Measurements from ENCODE around the gene MED25.

MED25 gene

GRCh38 chr19:49858088-49858985 is 40.2 kb downstream of the MED25 start:
- DNase-seq (ENCODE audit: low spot score) = no peak

DNA sequence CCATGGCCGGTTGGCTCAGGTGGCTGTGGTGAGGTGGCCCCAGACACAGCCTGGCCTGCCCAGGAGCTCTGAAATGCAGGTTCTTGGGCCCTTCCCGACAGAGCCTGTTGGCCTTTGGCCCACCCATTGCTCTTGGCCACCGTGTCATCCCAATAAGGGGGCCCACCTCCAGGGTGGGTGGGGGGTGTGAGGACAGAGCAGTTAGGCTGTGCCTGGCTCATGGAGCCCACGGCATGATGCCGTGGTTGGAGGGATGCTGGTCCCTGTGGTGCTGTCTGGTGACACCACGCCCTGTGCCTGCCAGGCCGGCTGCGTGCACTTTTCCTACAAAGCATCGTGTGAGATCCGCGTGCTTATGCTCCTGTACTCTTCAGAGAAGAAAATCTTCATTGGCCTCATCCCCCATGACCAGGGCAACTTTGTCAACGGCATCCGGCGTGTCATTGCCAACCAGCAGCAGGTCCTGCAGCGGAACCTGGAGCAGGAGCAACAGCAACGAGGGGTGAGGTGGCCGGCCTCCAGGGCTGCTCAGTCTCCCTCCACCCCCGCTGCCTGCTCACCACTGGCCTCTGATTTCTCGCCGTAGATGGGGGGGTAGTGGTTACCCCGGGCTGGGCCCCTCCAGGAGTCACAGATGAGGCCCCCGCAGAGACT is 41.7 kb downstream of the MED25 start:
- DNase-seq (ENCODE audit: low spot score) = no peak

DNA sequence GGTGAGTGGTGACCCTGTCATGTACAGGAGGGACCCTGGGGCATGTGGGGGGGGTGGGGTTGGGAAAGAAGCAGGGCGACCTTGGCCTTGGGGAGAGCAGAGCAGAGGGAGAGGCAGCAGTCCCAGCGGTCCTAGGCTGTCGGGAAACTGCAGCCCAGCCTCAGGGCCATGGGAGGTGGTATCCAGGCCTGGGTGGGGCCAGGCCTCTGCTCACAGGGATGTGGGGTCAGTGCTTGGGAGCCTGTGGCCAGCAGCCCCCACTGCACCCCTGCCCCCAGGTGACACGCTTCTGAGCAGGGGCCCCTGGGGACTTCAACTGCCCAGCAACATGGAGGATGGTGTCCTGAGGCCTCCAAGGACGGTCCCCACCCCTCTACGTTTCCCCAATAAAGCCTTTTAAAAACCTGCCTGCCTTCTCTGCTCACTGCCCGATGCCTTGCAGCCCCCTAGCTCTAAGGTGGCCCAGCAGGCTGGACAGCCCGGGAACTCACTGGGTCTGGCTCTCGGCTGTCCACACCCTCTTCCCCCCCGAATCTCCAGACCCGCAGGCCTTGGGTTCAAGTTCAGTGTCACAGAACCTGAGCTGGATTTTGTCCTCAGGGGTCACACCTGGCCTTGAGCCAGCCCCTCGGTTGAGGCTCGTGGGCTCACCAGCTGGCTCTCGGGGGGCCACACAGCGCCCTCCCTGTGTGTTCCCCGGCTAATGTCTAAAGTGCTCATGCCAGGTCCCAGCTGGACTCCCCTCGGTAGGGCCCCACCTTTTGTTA is 42.4 kb downstream of the MED25 start:
- no peak for DNase-seq (ENCODE audit: low spot score)

GRCh38 chr19:49861107-49861506 is 43.0 kb downstream of the MED25 start:
- DNase-seq (ENCODE audit: low spot score) = no peak

DNA sequence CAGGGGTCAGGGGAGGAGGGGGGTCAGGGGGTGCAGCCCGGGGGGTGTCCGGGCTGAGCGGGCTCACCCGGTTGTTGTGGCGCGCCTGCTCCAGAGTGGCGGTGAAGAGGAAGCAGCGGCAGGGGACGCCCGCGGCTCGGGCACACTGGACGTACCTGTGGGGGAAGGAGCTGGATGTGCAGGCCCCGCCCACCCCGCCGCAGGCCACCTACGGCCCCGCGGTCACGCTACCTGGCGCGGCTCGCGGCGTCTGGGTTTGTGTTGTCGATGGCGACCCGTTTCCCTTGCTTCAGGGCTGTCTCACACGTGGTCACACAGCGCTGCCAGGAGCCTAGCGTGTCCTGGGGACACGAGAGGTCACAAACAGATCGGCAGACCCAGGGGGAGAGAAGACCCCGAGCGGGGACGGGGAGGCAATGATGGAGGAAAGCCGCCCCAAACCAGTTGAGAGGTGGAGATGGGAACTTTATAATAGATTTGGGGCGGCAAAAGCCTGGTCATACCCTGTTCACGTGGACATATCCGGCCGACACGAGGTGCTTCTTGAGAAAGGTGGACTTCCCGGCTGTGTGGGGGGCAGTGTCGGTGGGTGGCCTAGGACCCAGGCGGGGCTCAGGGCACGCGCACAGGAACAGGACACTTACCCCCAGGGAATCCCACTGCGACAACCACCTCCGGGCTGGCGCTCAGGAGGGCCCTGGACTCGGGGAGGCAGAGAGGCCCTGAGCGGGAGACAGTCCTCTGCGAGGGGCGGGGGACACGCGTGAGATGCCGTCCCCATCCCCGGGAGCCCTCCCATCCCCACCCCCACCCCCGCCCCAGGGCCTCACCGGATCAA is 43.7 kb downstream of the MED25 start:
- no peak for DNase-seq (ENCODE audit: low spot score)

- no peak for DNase-seq (ENCODE audit: low spot score)
These were observed 44.5 kb downstream of the MED25 start for GRCh38 chr19:49862391-49863253.

DNA sequence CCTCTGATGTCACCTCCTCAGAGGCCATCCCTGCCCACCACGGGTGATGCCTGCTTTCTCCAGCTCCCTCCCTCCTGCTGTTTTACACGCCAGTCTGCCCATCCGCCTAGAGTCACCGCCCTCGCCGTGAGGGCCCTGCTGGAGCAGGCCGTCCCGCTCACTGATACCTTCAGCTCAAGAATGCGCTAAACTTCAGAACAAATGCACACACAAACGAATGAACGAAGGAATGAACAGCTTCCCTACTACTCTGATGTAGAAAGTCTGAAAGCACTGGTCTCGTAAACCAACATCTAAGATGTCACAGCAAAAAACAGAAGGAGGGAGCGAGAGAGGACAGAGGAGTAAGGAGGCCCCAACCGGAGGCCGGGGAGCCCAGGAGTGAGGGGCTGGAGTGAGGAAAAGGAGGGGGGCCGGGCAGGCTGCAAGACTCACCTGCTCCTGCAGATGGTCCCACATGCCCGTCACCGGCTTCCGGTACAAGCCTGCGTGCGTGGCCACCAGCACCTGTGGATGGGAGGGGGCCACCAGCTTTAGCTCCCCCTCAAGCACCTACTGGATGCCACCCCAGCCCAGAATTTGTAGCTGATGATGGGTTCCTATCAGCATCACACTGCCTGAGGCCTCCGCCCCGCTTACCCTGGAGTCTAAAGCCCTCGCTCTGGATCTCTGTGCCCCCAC is 45.3 kb downstream of the MED25 start:
- DNase-seq (ENCODE audit: low spot score) = no peak

DNA sequence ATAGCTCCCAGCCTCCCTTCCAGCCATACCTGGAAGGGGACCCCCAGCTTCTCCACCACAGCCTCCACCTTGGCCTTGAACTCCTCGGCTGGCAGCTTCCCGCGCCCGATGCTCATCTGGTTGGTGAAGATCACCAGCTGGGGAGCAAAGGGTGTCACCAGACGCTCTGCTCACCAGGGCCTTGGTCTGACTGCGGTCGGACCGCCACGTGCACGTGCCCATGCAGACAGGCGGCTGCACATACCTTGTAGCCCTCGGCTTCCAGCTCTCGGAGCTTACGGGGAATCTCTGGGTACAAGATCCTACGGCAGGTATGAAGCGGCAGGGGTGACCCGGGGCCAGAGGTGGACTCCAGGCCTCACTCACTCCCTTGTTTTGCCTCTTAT is 45.8 kb downstream of the MED25 start:
- DNase-seq (ENCODE audit: low spot score) = no peak

DNA sequence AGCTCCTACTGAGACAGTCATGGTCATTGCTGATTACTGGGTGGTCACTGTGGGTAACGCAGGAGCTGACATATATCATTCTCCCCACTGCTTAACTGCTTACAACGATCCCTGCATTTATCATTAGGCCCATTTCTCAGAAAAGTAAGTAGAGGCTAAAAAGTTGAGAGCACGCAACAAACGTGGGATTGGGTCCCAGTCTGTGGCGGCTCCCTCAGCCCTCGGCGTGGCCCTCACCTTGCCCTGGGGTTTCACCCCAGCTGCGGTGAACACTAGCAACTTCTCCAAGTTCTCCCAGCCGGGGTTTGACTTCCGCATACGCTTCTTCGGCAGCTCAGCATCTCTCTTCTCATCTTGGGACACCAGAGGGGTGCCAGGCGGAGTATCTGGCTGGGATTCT is 46.8 kb downstream of the MED25 start:
- no peak for DNase-seq (ENCODE audit: low spot score)

DNA sequence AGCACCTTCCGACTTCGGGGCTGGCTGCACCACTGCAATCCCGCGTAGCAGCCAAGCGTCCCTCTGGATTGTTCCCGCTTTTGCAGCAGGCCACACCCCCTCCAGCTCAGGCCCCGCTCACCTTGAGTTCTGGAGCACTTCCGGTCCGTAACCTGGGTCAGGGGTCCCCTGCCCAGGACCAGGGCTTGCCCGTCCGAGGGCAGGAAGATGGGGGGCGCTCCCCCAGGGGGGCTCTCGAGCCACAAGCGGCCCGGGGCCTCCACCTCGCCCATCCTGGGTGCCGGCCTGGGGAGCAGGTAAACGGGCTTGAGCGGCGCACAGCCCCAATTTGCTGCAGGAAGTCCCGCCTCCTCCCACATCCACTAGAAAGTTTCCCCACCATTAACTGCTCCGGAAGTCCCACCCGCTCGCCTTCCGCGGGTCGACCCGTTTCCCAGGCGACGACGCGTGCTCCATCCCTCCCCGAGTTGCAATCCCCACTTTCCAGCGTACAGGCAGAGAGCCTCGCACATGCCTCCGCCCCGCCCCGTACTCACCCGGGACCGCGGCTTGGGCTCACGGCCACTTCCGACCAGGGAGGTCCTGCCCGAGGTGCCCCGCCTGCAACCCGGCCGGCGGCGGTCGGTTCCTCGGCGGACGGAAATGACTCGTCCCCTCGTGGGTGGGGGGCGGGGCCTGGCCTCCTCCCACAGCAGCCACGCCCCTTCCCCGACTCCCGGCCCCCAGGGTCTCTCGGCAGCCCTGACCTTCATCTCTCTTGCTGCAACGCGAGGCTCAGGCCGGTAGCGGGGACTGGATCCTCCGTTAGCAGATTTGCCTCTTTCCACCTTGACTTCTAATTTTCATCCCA is 49.1 kb downstream of the MED25 start, which contains the start of gene PNKP:
PNKP (minus strand) TSS at position 644 of the 850 bp plus-strand sequence; CDS start at position 272, 372 bp downstream.
- DNase-seq (ENCODE audit: low spot score) = peak; percentile 92

GRCh38 chr19:49869009-49869483 is 51.0 kb downstream of the MED25 start:
- DNase-seq (ENCODE audit: low spot score) = no peak

DNA sequence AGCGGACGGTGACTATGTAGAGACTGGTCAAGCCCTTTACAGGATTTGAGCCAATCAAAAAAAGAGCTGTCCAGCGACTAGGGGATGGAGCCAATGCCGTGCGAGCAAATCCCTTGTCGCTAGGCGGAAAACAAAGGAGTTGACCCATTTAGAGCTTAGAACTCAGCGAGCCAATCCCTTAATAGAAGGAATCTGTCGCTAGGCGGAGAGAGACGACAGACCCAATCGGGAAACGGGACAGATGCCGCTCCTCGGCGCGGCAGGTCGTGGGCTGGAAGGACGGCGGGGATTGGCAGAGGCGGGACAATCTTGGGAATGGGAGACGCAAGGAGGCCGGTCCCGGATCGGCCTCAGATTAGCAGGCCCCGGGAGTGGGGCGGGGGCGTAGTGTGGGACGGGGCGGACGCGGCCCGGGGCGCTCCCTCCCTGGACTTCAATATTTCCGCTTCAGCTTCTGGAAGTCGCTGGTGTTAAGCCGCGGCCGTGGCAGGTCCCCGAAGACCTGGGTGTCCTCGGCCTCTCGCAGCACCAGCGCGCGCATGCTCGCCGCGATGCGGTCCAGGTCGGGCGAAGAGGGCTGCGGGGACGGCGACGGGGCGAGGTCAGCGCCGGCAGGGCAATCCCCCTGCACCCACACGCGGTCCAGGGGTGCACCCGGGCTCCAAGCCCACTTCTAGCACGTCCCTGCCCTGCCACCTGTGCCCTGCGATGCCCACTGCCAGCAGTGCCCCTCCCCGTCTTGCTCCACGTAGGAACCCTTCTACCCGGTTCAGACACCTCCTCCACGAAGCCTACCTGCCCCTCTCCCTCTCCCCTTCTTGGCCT is 51.6 kb downstream of the MED25 start:
- peak; percentile 100 for DNase-seq (ENCODE audit: low spot score)

GRCh38 chr19:49870309-49870901 is 52.3 kb downstream of the MED25 start:
- DNase-seq (ENCODE audit: low spot score) = no peak

DNA sequence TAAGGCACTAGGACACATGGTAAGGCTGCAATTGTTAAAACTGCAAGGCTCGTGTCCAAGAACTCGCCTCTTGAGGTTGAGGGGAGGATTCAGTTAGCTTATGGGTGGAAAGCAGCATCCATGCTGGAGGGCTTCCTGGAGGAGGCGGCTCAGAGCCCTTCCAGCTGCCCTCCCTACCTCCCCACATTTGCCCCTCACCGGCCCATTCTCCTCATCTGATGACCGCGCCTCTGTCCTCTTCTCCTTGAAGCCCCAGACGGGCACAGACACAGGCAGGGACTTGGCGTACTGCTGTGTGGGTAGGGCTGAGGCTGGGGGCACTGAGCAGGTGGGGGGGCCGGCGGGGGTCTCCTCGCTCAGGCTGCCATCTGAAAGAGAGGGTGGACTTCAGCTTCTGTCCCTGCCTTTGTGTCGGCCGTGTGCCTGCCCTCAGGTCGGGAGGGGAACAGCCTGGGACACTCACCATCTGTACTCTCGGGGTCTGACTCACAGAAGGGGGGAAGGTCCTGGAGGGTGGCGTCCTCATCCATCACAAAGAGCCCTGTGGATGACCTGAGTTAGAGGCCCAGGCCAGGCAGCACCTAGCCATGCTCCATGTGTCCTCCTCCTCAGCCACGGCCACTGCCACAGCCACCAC is 53.4 kb downstream of the MED25 start:
- DNase-seq (ENCODE audit: low spot score) = no peak

- no peak for DNase-seq (ENCODE audit: low spot score)
These were observed 54.4 kb downstream of the MED25 start for GRCh38 chr19:49872245-49873128.

DNA sequence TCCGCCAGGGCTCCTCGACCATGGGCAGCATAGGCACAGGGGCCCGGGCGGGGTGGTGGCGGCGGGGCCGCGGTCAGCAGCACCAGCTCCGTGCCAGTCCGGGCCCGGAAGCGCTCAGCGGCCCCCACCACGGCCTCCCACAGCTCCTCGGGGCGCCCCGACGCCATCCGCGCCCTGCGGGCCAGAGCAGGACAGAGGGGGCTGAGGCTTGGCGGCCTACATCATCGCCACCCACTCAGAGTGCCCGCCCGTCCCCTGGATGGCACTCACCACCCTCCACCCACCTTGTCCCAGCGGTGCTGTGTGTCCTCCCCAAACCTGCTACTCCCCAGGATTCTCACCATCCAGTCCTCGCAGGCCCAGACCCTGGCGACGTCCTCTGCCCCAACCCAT is 55.0 kb downstream of the MED25 start:
- DNase-seq (ENCODE audit: low spot score) = no peak

Measured in globus pallidus (tissue), 1 donor.